ENCODE results near the gene TXNRD1. TPM values are rescaled to one million over a fixed set of nuclear protein-coding genes. Genes with fewer than 3 reads are reported as not detected.

The TXNRD1 gene
- total and polyA plus RNA-seq, 4 donors = 23.6 to 70.8 (median 55.7) TPM

GRCh38 chr12:104317538-104318210 lies 102.1 kb downstream of the TXNRD1 start:
- Histone ChIP-seq H3K4me1 (ENCODE audit: control insufficient read depth in 4 of 4, insufficient read depth in 4 of 4, low read length in 3 of 4) (no peaks in the 10 kb centered on the region), H3K9ac (ENCODE audit: low read depth in 1 of 2, low read length in 2 of 2) (no peak overlapping the region), H3K9me3 (ENCODE audit: control insufficient read depth in 4 of 4, low read length in 3 of 4) (no peaks in the 10 kb centered on the region), H3K27ac (ENCODE audit: low read depth in 1 of 2, low read length in 2 of 2) (no peak overlapping the region), H3K4me3 (ENCODE audit: low read depth in 1 of 3, low read length in 3 of 3) (no peak overlapping the region), H3K36me3 (ENCODE audit: control insufficient read depth in 4 of 4, insufficient read depth in 3 of 4, low read depth in 1 of 4, low read length in 3 of 4) (peaks cover 13 to 66% (median 59%) of the 10 kb centered on the region in 4 donors), H3K27me3 (ENCODE audit: control insufficient read depth in 4 of 4, insufficient read depth in 4 of 4, low read length in 3 of 4) (no peaks in the 10 kb centered on the region)
- WGBS = 96% methylated on average over 7 of the region's 7 CpGs
- TF ChIP-seq RAD21 (IDR thresholded peaks at IDR 0.05) (no peak), HNF4A (conservative IDR thresholded peaks at IDR 0.05) (no peak), REST (IDR thresholded peaks at IDR 0.05) (no peak), HNF4G (IDR thresholded peaks at IDR 0.05) (no peak), MAX (IDR thresholded peaks at IDR 0.05) (no peak), SP1 (IDR thresholded peaks at IDR 0.05) (no peak), CTCF (IDR thresholded peaks at IDR 0.05; ENCODE audit: low read depth, low read length, missing input control) (no peak), TAF1 (conservative IDR thresholded peaks at IDR 0.05) (no peak), FOXA1 (IDR thresholded peaks at IDR 0.05) (no peak), YY1 (IDR thresholded peaks at IDR 0.05) (no peak), GABPA (IDR thresholded peaks at IDR 0.05 in 1 of 2, conservative IDR thresholded peaks at IDR 0.05 in 1 of 2) (no peak), EGR1 (IDR thresholded peaks at IDR 0.05; ENCODE audit: low read depth in 2 of 2) (no peak), FOXA2 (IDR thresholded peaks at IDR 0.05) (no peak), ZBTB33 (IDR thresholded peaks at IDR 0.05) (no peak), JUND (IDR thresholded peaks at IDR 0.05) (no peak)
- TF ChIP-seq, protein P1, sequence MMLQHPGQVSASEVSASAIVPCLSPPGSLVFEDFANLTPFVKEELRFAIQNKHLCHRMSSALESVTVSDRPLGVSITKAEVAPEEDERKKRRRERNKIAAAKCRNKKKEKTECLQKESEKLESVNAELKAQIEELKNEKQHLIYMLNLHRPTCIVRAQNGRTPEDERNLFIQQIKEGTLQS (IDR thresholded peaks at IDR 0.05) = no peak
- no peak for DNase-seq (ENCODE audit: low spot score)
